ENCODE measurements around the gene UBE2E1. TPM values are rescaled to one million over a fixed set of nuclear protein-coding genes. Genes with fewer than 3 reads are reported as not detected.

UBE2E1 gene
- total RNA-seq, 4 donors from 2014 or later, result 51.1 to 115 (median 85.5) TPM

- no peak for TF ChIP-seq CTCF (IDR thresholded peaks at IDR 0.05; ENCODE audit: low read depth)
Measured at GRCh38 chr3:23762759-23763477, 42.8 kb upstream of the UBE2E1 start.

- no peak for TF ChIP-seq CTCF (IDR thresholded peaks at IDR 0.05; ENCODE audit: low read depth)
Measured at GRCh38 chr3:23764407-23764806, 41.3 kb upstream of the UBE2E1 start.

GRCh38 chr3:23767546-23767945 is 38.2 kb upstream of the UBE2E1 start:
- no peak for TF ChIP-seq CTCF (IDR thresholded peaks at IDR 0.05; ENCODE audit: low read depth)

- no peak for TF ChIP-seq CTCF (IDR thresholded peaks at IDR 0.05; ENCODE audit: low read depth)
Measured at GRCh38 chr3:23775254-23775909, 30.4 kb upstream of the UBE2E1 start.

- TF ChIP-seq CTCF (IDR thresholded peaks at IDR 0.05; ENCODE audit: low read depth), result no peak
Measured at GRCh38 chr3:23776352-23776891, 29.3 kb upstream of the UBE2E1 start.

GRCh38 chr3:23778446-23778845 is 27.3 kb upstream of the UBE2E1 start:
- TF ChIP-seq CTCF (IDR thresholded peaks at IDR 0.05; ENCODE audit: low read depth), result no peak

GRCh38 chr3:23779841-23780240 is 25.9 kb upstream of the UBE2E1 start:
- no peak for TF ChIP-seq CTCF (IDR thresholded peaks at IDR 0.05; ENCODE audit: low read depth)

Data from subcutaneous adipose tissue (tissue), 4 donors.